ENCODE results near the gene PSMD2. TPM values are rescaled to one million over a fixed set of nuclear protein-coding genes. Genes with fewer than 3 reads are reported as not detected.
A peak's percentile ranks its signal among the peaks of the same experiment; 100 is the strongest.

The PSMD2 gene
- total and polyA plus RNA-seq, 2 donors (not counting 3 experiments of a cell fraction or from before 2014, with no cell fraction given), result 414 to 435 TPM

GRCh38 chr3:184259878-184260723 is 38.9 kb upstream of the PSMD2 start:
- Histone ChIP-seq H3K9ac (replicated peaks; ENCODE audit: extremely low read depth, insufficient read depth, low read length) (no peak overlapping the region), H4K20me1 (replicated peaks; ENCODE audit: control insufficient read depth, extremely low read depth, insufficient read depth, low read length) (no peaks in the 10 kb centered on the region), H2AFZ (ENCODE audit: low read depth, low read length) (no peak overlapping the region), H3K4me2 (ENCODE audit: insufficient read depth, low read length) (peak overlapping the region; percentile 3), H3K4me3 (replicated peaks in 1 of 3; ENCODE audit: insufficient read depth in 1 of 3, low read depth in 1 of 3, low read length in 3 of 3) (no peak overlapping the region), H3K79me2 (ENCODE audit: control insufficient read depth, insufficient read depth, low read length) (no peaks in the 10 kb centered on the region), H3K4me1 (ENCODE audit: control insufficient read depth, extremely low read depth, insufficient read depth, low read length) (peaks cover 13% of the 10 kb centered on the region), H3K9me1 (replicated peaks; ENCODE audit: control insufficient read depth, extremely low read depth, insufficient read depth, low read length) (no peaks in the 10 kb centered on the region), H3K27me3 (ENCODE audit: control insufficient read depth in 2 of 2, insufficient read depth in 2 of 2, low read length in 2 of 2) (peaks cover 26 to 36% of the 10 kb centered on the region in 2 experiments), H3K27ac (ENCODE audit: insufficient read depth, low read depth, low read length) (no peak overlapping the region), H3K36me3 (ENCODE audit: control insufficient read depth in 2 of 2, extremely low read depth in 1 of 2, insufficient read depth in 2 of 2, low read length in 2 of 2) (no peaks in the 10 kb centered on the region), H3K9me3 (replicated peaks; ENCODE audit: control insufficient read depth, insufficient read depth, low read length) (no peaks in the 10 kb centered on the region)
- no peak for TF ChIP-seq POLR2AphosphoS5 (IDR thresholded peaks at IDR 0.05; ENCODE audit: insufficient read depth, low read depth, low read length)
- TF ChIP-seq CTCF (IDR thresholded peaks at IDR 0.05; ENCODE audit: extremely low read depth in 1 of 2, insufficient read depth in 1 of 2, low read depth in 1 of 2, low read length in 2 of 2), result no peak
- no peak for TF ChIP-seq JUN (IDR thresholded peaks at IDR 0.05; ENCODE audit: borderline replicate concordance, insufficient read depth, insufficient read length, low read depth)
- no peak for TF ChIP-seq MAX (IDR thresholded peaks at IDR 0.05; ENCODE audit: insufficient read depth, insufficient read length)
- TF ChIP-seq MYC (IDR thresholded peaks at IDR 0.05; ENCODE audit: low read depth, low read length), result no peak
- no peak for TF ChIP-seq FOS (IDR thresholded peaks at IDR 0.05; ENCODE audit: borderline replicate concordance, insufficient read depth, low read length)
- TF ChIP-seq POLR2A (IDR thresholded peaks at IDR 0.05; ENCODE audit: low read depth, low read length), result no peak
- TF ChIP-seq EZH2 (IDR thresholded peaks at IDR 0.05; ENCODE audit: borderline replicate concordance, low read depth, low read length, severe bottlenecking), result no peak
- TF ChIP-seq GATA2 (IDR thresholded peaks at IDR 0.05; ENCODE audit: insufficient read depth, insufficient read length, low read depth, low read length), result no peak
- ChIA-PET POLR2A (no interaction called here), CTCF (interaction anchor here (0.7 to 3.4 kb wide), 6 partner anchors 10 to 125 kb away, joined by 3 to 16 read pairs (median 4); partner anchors contain the start of genes EEF1AKMT4 and EIF2B5)
- dilution Hi-C loops (cut with MboI; ENCODE audit: extremely low pct_ligation_motif_present, low sequenced_read_pairs), result no loop called here
- FAIRE-seq (no peak), DNase-seq (ENCODE audit: low read depth, low spot score) (no peak)
- no TSS peak for BruUV-seq (replicated peaks)
- intact Hi-C loops (cut with micrococcal nuclease), result loop anchor here (1.0 kb wide), 1 partner anchor 20 kb away; no protein-coding TSS in a partner anchor

All from endothelial cell of umbilical vein (primary cell).